Fibroblast of upper back skin (primary cell): ENCODE measurements around the gene SLAMF7.
A peak's percentile ranks its signal among the peaks of the same experiment; 100 is the strongest.
"Not testable (repeated sequence)": the region's sequence is repeated elsewhere in the genome, so short reads cannot be mapped to it uniquely, and the experiment has no call there.

Source experiments
- DNase-seq: peaks from one replicate; pipeline ENCODE4 v3.0.0-alpha.2; 2013

SLAMF7 gene

GRCh38 chr1:160721473-160721872 lies 17.6 kb upstream of the SLAMF7 start:
- DNase-seq: no peak

DNA sequence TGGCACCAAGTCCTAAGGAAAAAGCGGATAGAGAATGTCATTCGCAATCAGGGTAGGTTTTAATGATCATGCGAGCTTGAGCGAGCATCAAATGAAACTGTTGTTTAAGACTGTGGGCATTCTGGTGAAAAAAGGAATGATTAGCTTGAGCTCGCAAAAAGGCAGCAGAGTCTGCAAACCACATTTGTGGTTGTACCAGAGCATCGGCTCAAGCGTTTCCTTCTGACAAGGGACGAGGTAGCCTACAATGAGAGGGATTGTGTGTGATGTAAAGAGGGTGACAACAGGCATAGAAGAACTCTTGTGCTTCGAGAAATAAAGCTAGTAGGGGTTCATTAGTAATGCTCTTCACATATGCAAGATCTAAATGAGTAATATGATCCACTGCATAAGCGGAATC lies 16.3 kb upstream of the SLAMF7 start:
- DNase-seq: no peak

DNA sequence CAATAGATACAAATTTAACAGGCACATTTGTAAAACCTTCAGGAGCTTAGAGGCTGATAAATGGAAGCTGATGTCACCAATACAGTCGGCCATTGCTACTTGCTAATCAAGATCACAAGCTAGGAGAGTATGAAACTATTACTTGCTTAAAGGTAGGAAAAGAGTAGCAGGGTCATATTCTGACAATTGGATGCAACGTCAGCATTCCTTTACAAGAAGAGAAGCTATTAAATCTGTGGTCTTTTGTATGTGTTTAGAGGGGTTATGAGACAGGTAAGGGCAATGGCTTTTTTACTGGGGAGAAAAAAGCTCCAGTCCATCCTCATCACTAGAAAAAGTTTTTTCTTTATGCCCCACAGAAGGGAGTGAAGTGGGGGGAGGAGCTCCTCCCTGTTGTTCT lies 15.7 kb upstream of the SLAMF7 start:
- no peak for DNase-seq

DNA sequence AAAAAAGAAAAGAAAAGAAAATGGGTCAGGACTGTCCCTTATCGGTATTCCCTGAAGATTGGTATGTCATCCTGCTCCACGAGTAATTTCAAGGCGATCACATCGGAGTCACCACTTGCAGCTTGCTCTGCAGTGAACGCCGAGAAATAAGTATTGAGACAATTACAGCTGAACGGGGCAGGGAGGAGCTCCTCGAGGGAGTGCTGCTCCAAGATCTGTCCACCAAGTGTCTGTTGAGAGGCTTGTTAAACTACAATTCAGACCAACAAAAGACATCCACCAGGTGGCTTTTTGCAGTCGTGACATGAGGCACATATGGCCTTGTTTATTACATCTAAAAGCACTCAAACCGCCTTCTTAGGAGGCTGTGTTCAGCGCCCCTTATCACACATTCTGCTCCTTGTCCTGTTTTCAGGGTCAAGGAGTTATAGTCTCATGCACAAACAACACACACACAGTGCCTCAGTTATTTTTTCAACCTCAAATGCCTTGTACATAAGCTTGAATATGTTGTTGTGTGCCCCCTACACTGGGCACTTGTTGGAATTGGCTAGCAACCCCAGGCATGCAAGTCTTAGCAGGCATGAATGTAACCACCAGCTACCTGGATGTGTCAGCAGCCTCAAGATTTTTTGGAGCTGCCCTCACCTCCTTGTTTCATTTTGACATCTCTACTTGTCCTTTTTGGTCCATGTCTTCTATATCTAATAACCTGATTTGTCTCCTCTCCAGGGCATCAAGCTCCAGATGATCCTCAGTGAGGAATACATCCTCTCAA lies 14.4 kb upstream of the SLAMF7 start:
- no peak for DNase-seq

- no peak for DNase-seq
These were observed 12.9 kb upstream of the SLAMF7 start for GRCh38 chr1:160726114-160726497.

- peak; percentile 51 for DNase-seq
These were observed 12.3 kb upstream of the SLAMF7 start for GRCh38 chr1:160726498-160727315.

- DNase-seq: no peak
These were observed 11.8 kb upstream of the SLAMF7 start for GRCh38 chr1:160727316-160727640.

GRCh38 chr1:160731564-160731963 lies 7.5 kb upstream of the SLAMF7 start:
- DNase-seq: not testable (repeated sequence)

DNA sequence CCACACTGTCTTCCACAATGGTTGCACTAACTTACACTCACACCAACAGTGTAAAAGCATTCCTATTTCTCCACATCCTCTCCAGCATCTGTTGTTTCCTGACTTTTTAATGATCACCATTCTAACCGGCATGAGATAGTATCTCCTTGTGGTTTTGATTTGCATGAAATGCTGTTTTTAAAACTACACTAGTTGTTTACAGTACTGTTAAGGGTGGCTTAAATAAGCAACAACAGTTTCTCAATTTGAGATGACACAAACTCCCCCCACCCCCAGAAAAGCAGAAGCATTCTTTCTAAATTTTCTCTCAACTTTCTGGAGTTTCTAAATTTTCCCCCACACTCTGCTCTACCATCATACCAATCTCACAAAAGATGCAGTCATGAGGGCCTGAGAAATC lies 7.1 kb upstream of the SLAMF7 start:
- DNase-seq: no peak

DNA sequence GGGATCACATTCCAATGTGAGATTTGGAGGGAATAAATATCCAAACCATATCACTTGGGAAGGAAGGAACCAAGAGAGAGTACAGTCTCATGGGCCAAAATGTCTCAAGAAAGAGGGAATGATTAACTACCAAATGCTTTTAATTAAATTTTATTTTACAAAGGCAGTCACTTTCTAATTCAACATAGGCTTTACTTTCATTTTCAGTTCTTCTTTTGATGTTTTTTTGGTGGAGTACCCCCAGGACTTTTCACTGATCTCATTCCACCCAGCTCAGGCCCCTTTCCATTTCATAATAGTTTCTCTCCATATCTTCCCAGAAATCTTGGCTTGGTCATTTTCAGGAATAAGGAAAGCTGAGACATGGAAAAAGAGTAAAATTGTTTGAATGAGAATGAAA lies 5.1 kb upstream of the SLAMF7 start:
- no peak for DNase-seq

DNA sequence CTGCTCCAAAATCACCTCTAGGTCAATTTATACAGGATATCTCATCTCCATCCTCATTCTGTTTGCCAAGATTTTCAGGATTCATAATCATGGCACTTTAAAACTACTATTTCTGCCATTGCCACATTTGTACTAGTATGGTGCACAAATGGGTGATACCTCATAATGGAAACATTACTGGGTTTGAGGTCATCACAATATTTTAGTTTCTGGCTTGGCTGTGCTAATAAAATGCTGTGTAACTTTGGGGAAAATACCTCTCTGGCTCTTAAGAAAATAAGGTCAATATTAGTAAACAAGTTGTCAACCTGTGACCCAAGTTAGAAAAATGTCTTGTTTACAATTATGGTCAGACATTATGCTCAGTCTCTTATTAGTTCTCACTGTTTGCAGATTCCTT lies 4.7 kb upstream of the SLAMF7 start:
- no peak for DNase-seq

GRCh38 chr1:160738271-160738670 lies 776 bp upstream of the SLAMF7 start:
- no peak for DNase-seq

DNA sequence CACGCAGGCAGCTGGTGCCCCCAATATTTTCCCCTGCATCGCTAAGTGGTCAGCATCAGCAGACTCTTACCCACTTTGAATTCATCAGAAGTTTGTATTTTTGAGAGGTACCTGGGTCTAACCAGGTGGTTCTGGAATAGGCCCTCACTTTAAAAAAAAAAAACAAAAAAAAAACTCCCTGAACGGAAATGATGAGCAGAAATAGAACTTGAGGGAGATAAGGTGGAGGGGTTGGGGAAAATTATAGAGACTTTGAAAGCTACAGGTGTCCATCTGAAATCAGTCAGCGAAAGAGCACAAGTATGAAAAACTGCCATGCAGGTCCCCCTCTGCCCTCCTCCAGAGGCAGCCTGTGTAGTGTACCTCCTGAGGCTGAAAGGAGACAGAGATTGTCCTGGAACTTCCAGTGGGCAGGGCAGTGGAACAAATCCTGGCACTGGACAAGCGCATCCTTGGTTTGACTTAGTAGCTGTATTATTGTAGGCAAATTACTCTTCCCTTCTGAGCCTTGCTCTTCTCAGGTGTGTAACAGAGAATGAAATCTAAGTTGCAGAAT lies 1.2 kb downstream of the SLAMF7 start:
- DNase-seq: no peak

DNA sequence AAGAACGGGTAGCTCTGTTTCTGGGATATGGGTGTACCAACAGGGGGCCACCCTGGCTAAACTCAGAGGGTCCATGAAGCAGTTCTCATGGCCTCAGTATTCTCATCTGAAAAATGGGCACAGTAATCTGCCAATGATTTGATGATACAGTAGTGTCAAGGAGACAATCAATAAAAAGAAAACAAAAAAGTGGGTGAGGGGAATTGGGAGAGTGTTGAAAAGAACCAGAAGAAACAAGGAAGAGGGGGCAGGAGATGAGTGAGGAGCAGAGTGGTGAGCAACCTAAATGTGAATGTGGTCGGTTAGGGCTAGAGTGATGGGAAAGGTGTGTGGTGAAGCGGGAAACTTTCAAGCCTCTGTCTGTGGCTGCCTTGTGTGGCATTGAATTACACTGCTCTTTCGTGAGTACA lies 2.0 kb downstream of the SLAMF7 start:
- DNase-seq: no peak

DNA sequence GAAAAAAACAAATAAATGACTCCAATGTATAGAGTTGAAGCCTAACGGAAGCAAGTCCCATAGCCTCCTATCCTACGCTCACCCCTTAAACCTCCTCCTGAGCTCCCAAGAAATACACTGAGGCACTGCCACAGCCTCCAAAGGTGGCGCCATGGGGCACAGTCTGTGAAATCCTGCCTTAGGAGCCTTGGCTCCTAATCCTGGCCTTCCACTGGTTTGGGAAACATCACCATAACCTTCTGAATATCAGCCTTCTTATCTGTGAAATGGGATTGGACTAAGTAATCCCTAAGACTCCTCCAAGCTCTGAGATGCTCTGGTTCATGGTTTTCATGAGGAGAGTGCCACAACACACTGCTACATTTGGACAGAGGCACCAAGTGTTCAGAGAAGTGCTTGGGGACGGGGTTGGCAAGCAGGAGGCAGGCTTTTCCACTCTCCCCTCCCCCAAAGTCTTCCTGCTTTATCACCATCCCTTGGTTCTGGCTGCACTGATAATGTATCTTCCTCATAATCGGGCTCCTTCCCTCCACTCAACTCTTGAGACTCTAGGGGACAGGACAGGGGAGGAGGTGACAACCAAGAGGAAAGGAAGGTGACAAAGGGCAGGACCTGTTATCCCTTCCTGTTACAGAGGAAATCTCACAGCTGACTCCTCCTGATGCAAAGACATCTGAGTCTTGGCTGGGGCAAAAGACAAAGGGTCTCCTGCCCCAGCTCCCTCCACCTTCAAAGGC lies 2.7 kb downstream of the SLAMF7 start:
- no peak for DNase-seq

DNA sequence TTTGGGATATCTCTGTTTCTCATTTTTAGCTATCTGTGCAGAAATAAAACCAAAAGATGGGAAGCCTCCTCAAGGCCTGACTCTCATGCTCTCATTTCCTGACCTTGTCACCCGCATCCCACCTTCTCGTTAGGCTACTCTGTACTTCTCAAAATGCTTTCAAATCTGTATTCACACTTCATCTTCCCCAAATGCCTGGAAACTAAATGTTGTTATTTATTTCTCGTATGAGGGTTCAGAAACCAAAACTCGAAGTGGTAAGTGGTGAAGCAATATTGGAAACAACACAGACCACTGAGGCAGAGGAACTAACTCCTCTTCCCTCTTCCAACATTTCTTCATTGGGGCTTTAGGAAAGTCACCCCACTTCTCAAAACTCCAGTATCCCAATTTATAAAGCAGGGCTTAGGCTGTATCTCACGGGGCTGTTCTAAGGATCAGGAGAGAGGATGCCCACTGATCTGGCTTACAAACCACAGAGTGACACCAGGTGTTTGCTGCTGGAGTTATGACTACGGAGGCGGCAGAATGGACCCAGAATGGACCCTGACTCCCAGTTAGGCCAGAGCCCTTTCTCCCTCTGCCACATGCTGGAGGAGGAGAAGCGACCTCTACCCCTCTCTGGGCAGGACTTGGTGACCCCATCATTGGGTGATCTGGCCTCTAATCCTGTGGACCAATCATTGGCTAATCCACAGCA lies 3.5 kb downstream of the SLAMF7 start:
- no peak for DNase-seq

- no peak for DNase-seq
These were observed 4.2 kb downstream of the SLAMF7 start for GRCh38 chr1:160743266-160743665.

- no peak for DNase-seq
These were observed 5.3 kb downstream of the SLAMF7 start for GRCh38 chr1:160744199-160744851.

DNA sequence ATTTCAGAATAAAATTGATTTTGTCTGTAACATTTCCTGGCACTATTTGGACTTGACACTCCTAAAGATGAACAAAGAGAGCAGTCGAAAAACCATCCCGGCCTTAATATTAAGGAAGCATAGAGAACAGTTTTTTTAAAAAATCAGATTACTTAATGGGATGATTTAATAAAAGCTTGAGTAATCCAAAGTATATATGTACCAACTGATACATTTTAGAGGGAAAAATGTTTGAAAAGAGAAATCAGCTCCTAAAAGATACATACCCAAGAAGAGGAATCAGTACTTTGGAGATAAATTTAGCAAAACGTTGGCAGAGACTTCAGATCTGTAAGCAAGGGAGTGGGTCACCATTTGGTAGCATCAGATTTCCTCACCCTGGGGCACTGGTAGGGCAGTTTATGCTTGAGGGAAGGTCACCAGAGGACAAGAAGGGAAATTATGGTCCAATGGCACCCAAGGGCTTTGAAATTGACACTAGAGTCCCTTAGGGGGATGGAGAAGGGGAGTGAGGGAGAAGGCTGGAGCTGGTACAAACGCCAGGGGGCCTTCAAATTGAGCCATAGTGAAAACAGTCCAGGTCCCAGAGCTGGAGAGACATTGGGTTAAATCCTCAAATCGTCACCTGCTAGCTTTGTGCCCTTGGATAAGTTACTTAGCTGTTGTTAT lies 5.9 kb downstream of the SLAMF7 start:
- no peak for DNase-seq

GRCh38 chr1:160745551-160745950 lies 6.5 kb downstream of the SLAMF7 start:
- DNase-seq: no peak

DNA sequence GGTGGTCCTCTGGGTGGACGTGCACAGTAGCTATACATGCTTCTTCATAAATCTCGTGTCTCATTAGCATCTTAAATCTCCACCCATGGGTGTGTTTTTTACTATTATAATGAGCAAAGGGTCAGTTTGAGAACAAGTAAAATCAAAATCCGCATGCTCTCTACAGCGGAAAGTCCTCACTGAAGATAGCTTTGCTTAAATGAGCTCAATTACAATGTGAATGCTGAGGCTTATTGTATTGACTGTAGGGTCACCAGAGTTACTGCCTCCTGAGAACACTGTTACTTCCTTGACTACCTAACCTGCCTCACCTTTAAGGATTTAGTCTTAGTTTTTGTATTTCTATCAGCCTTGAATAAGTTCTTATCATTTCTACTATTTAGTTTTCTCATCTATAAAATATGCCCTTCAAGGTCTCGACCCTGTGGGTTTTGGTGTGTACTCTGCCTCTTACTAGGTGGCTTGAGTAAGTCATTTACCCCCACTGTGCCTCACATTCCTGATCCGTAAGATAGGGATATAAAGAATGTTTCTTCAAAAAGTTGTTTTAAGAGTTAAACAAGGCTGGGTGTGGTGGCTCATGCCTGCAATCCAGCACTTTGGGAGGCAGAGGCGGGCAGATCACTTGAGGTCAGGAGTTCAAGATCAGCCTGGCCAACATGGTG lies 7.9 kb downstream of the SLAMF7 start:
- DNase-seq: no peak
